Erythroblast (primary cell): ENCODE results near the gene TPSB2.

Experiments used
- GATA1 ChIP-seq: IDR thresholded peaks from 2 replicates; pipeline ENCODE4 v1.6.1; 2011; ENCODE audit warnings: low read depth, mild to moderate bottlenecking, control low read depth, low read length, moderate library complexity
- POLR2A ChIP-seq: IDR thresholded peaks from 2 replicates; pipeline ENCODE4 v1.6.1; 2011; ENCODE audit warnings: mild to moderate bottlenecking, low read length

DNA sequence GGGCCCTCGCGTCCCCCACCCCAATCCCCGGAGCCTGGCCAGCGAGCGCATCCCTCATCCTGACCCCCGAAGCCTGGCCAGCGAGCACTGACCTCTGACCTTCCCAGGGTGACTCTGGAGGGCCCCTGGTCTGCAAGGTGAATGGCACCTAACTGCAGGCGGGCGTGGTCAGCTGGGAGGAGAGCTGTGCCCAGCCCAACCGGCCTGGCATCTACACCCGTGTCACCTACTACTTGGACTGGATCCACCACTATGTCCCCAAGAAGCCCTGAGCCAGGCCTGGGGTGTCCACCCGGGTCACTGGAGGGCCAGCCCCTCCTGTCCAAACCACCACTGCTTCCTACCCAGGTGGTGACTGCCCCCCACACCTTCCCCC, 28.2 kb upstream of the TPSB2 start:
- TF ChIP-seq POLR2A: no peak
- TF ChIP-seq GATA1: no peak
